H1 (cell line): ENCODE results near the gene CNNM3. TPM values are rescaled to one million over a fixed set of nuclear protein-coding genes. Genes with fewer than 3 reads are reported as not detected.

Experiments used
- CTCF ChIA-PET: fragments of 300-600 bp; sonication (Branson Sonifier 250); formaldehyde crosslinking; loops from one replicate; lab custom pipeline; 2021; ENCODE audit not compliant: partially characterized antibody; lab: Charles Lee
- POLR2A ChIA-PET: fragments of 300-600 bp; sonication (Branson Sonifier 250); formaldehyde crosslinking; loops from one replicate; lab custom pipeline; 2021; ENCODE audit warnings: inconsistent platforms; ENCODE audit not compliant: partially characterized antibody; lab: Charles Lee
- DNase-seq, 2 experiments: peaks; one replicate each; pipeline versions ENCODE4 v3.0.0 to v3.0.0-alpha.2; 2010 to 2022; ENCODE audit warnings: low spot score in 2 of 2, low read depth in 1 of 2, mixed read lengths in 1 of 2
- FAIRE-seq: peaks from 2 replicates; lab custom pipeline; 2011; peaks lifted over from hg19 to GRCh38; lab: Jason Lieb, UNC
- H2AFZ ChIP-seq: 2 replicates; pipeline ENCODE4 v1.8.1; 2012; ENCODE audit warnings: low read length, inconsistent platforms
- H2AK5ac ChIP-seq: 2 replicates; pipeline ENCODE4 v1.6.1; 2013; ENCODE audit warnings: low read depth, low read length
- H2BK120ac ChIP-seq: replicated peaks from 2 replicates; pipeline ENCODE3; 2013; ENCODE audit warnings: low read depth, low read length, inconsistent platforms
- H2BK12ac ChIP-seq: 2 replicates; pipeline ENCODE4 v1.6.1; 2013; ENCODE audit warnings: low read depth, low read length
- H2BK15ac ChIP-seq: 2 replicates; pipeline ENCODE4 v1.6.1; 2013; ENCODE audit warnings: low read length
- H2BK20ac ChIP-seq: 2 replicates; pipeline ENCODE4 v1.6.1; 2013; ENCODE audit warnings: low read length
- H2BK5ac ChIP-seq: 2 replicates; pipeline ENCODE4 v1.6.1; 2013; ENCODE audit warnings: low read depth, low read length
- H3K14ac ChIP-seq: 2 replicates; pipeline ENCODE4 v1.6.1; 2013; ENCODE audit warnings: inconsistent platforms; ENCODE audit not compliant: insufficient read length
- H3K18ac ChIP-seq: 2 replicates; pipeline ENCODE4 v1.6.1; 2013; ENCODE audit warnings: low read length; ENCODE audit errors: extremely low read depth
- H3K23ac ChIP-seq: 2 replicates; pipeline ENCODE4 v1.6.1; 2013; ENCODE audit warnings: inconsistent platforms; ENCODE audit not compliant: insufficient read length
- H3K23me2 ChIP-seq: 2 replicates; pipeline ENCODE4 v1.6.1; 2013; ENCODE audit warnings: low read depth, low read length
- H3K27ac ChIP-seq: 2 replicates; pipeline ENCODE4 v1.6.1; 2011; ENCODE audit warnings: low read depth, low read length, inconsistent platforms
- H3K27me3 ChIP-seq, 4 experiments: replicated peaks in 1 of 4; 1 replicate in 1 of 4; 2 replicates in 3 of 4; pipeline versions ENCODE4 v1.6.1 to v1.8.1; 2011 to 2013; ENCODE audit warnings: low read length in 3 of 4, mild to moderate bottlenecking in 3 of 4, inconsistent platforms in 2 of 4, mixed read lengths in 2 of 4, moderate library complexity in 1 of 4; ENCODE audit not compliant: control insufficient read depth in 3 of 4, insufficient read depth in 3 of 4; ENCODE audit errors: extremely low read depth in 1 of 4
- H3K36me3 ChIP-seq, 4 experiments: 2 replicates each; pipeline versions ENCODE4 v1.6.1 to v1.8.1; 2011 to 2013; ENCODE audit warnings: mild to moderate bottlenecking in 4 of 4, low read length in 3 of 4, moderate library complexity in 2 of 4, control low read depth in 1 of 4, inconsistent platforms in 1 of 4; ENCODE audit not compliant: insufficient read depth in 4 of 4, control insufficient read depth in 2 of 4
- H3K4ac ChIP-seq: replicated peaks from 2 replicates; pipeline ENCODE3; 2013; ENCODE audit warnings: low read length, low read depth, mixed read lengths, inconsistent platforms; ENCODE audit not compliant: insufficient read length
- H3K4me1 ChIP-seq, 4 experiments: replicated peaks in 1 of 4; 1 replicate in 1 of 4; 2 replicates in 3 of 4; pipeline versions ENCODE4 v1.6.1 to v1.8.1; 2011 to 2013; ENCODE audit warnings: low read length in 3 of 4, inconsistent platforms in 2 of 4, mixed read lengths in 1 of 4; ENCODE audit not compliant: insufficient read depth in 4 of 4, control insufficient read depth in 3 of 4
- H3K4me2 ChIP-seq, 2 experiments: 2 replicates each; pipeline versions ENCODE4 v1.6.1 to v1.8.1; 2011 to 2013; ENCODE audit warnings: low read depth in 2 of 2, low read length in 2 of 2, control low read depth in 1 of 2, inconsistent platforms in 1 of 2, mild to moderate bottlenecking in 1 of 2; ENCODE audit not compliant: insufficient read depth in 1 of 2
- H3K4me3 ChIP-seq, 4 experiments: fragments of 200-600, 300-600 bp in 1 of 4; sonication (generic), shearing (Covaris generic), sonication (Bioruptor Twin) in 1 of 4; 2 replicates each; pipeline versions ENCODE4 v1.5.1 to v1.8.1; 2011 to 2016; ENCODE audit warnings: low read length in 4 of 4, low read depth in 3 of 4, control low read depth in 2 of 4, inconsistent platforms in 2 of 4, mild to moderate bottlenecking in 2 of 4, mixed read lengths in 1 of 4, moderate library complexity in 1 of 4; ENCODE audit not compliant: insufficient read depth in 2 of 4; ENCODE audit errors: extremely low read depth in 1 of 4
- H3K56ac ChIP-seq: replicated peaks from 2 replicates; pipeline ENCODE3; 2013; ENCODE audit warnings: low read depth, mild to moderate bottlenecking, mixed read lengths, low read length, inconsistent platforms; ENCODE audit not compliant: insufficient read length
- H3K79me1 ChIP-seq: 2 replicates; pipeline ENCODE4 v1.6.1; 2013; ENCODE audit warnings: low read depth, low read length, control low read depth
- H3K79me2 ChIP-seq, 2 experiments: 2 replicates each; pipeline versions ENCODE4 v1.6.1 to v1.8.1; 2012 to 2013; ENCODE audit warnings: low read length in 2 of 2, mild to moderate bottlenecking in 2 of 2, inconsistent platforms in 1 of 2; ENCODE audit not compliant: insufficient read depth in 2 of 2, control insufficient read depth in 1 of 2
- H3K9ac ChIP-seq, 4 experiments: replicated peaks in 1 of 4; 1 replicate in 1 of 4; 2 replicates in 3 of 4; pipeline versions ENCODE4 v1.6.1 to v1.8.1; 2011 to 2013; ENCODE audit warnings: low read depth in 3 of 4, low read length in 3 of 4, control low read depth in 2 of 4, mild to moderate bottlenecking in 2 of 4, moderate library complexity in 2 of 4, inconsistent platforms in 1 of 4; ENCODE audit errors: extremely low read depth in 1 of 4
- H3K9me3 ChIP-seq, 2 experiments: 2 replicates each; pipeline versions ENCODE4 v1.6.1 to v1.8.1; 2012 to 2013; ENCODE audit warnings: mild to moderate bottlenecking in 2 of 2, moderate library complexity in 2 of 2, control low read depth in 1 of 2, inconsistent platforms in 1 of 2, low read depth in 1 of 2, low read length in 1 of 2, mixed read lengths in 1 of 2; ENCODE audit not compliant: insufficient read depth in 2 of 2
- H4K20me1 ChIP-seq, 2 experiments: replicated peaks in 1 of 2; 2 replicates each; pipeline versions ENCODE3 to v1.8.1; 2011 to 2013; ENCODE audit warnings: inconsistent platforms in 2 of 2, low read length in 2 of 2, mild to moderate bottlenecking in 1 of 2; ENCODE audit not compliant: insufficient read depth in 2 of 2, control insufficient read depth in 1 of 2
- H4K5ac ChIP-seq: 2 replicates; pipeline ENCODE4 v1.6.1; 2013; ENCODE audit warnings: low read length, low read depth, mixed read lengths, inconsistent platforms; ENCODE audit not compliant: insufficient read length
- H4K8ac ChIP-seq: 2 replicates; pipeline ENCODE4 v1.8.0; 2013; ENCODE audit warnings: mild to moderate bottlenecking, moderate library complexity, low read length, inconsistent platforms; ENCODE audit not compliant: insufficient read depth; ENCODE audit errors: extremely low read depth
- H4K91ac ChIP-seq: replicated peaks from 2 replicates; pipeline ENCODE3; 2013; ENCODE audit warnings: low read length, mixed read lengths, inconsistent platforms; ENCODE audit not compliant: insufficient read length
- ASH2L ChIP-seq: fragments of 200-600, 300-600 bp; sonication (generic); IDR thresholded peaks from one replicate; pipeline ENCODE4 v1.7.1; 2017; ENCODE audit warnings: low read length
- BACH1 ChIP-seq: IDR thresholded peaks from 2 replicates; pipeline ENCODE4 v1.6.1; 2012; ENCODE audit warnings: low read length, improper control_type of control experiment
- CTCF ChIP-seq, 3 experiments: IDR thresholded peaks; 1 replicate in 2 of 3; 2 replicates in 1 of 3; pipeline versions ENCODE4 v1.5.1 to v1.6.1; 2011; ENCODE audit warnings: low read length in 3 of 3, mild to moderate bottlenecking in 3 of 3, inconsistent platforms in 2 of 3, low read depth in 1 of 3, moderate library complexity in 1 of 3; ENCODE audit not compliant: insufficient read depth in 1 of 3; ENCODE audit errors: control extremely low read depth in 1 of 3
- GABPA ChIP-seq: IDR thresholded peaks from 2 replicates; pipeline ENCODE4 v1.6.1; 2011; ENCODE audit warnings: mild to moderate bottlenecking, low read length, moderate library complexity, borderline replicate concordance; ENCODE audit not compliant: insufficient read depth
- KDM5A ChIP-seq: fragments of 200-600 bp; IDR thresholded peaks from 2 replicates; pipeline ENCODE4 v1.7.1; 2012; ENCODE audit warnings: mild to moderate bottlenecking, low read length, inconsistent platforms, mixed read lengths
- MAX ChIP-seq: IDR thresholded peaks from 2 replicates; pipeline ENCODE4 v1.6.1; 2012; ENCODE audit warnings: inconsistent platforms
- NANOG ChIP-seq: IDR thresholded peaks from 2 replicates; pipeline ENCODE4 v1.6.1; 2011; ENCODE audit warnings: low read length, low read depth, mild to moderate bottlenecking, inconsistent platforms; ENCODE audit not compliant: insufficient read depth, poor library complexity, severe bottlenecking
- NRF1 ChIP-seq: IDR thresholded peaks from 2 replicates; pipeline ENCODE4 v1.6.1; 2011; ENCODE audit warnings: mild to moderate bottlenecking, low read depth, low read length, improper control_type of control experiment
- TBP ChIP-seq: IDR thresholded peaks from 2 replicates; pipeline ENCODE4 v1.6.1; 2011; ENCODE audit warnings: low read depth, low read length, improper control_type of control experiment
- TCF12 ChIP-seq: IDR thresholded peaks from 2 replicates; pipeline ENCODE4 v1.6.1; 2011; ENCODE audit warnings: low read depth, mild to moderate bottlenecking, low read length
- TEAD4 ChIP-seq: IDR thresholded peaks from 2 replicates; pipeline ENCODE4 v1.6.1; 2012; ENCODE audit warnings: low read depth, low read length, inconsistent platforms, mixed read lengths
- WGBS, 2 experiments: shearing (Covaris generic) in 1 of 2; methylation state at CpG; one replicate each; pipeline versions ENCODE4 v1.1.6 to v1.1.7; 2013 to 2015; ENCODE audit warnings: low lambda C conversion rate in 2 of 2, mixed read lengths in 2 of 2, inconsistent platforms in 1 of 2, low coverage in 1 of 2, missing lambda C conversion rate in 1 of 2; ENCODE audit not compliant: insufficient replicate concordance in 2 of 2, insufficient coverage in 1 of 2, insufficient read length in 1 of 2; ENCODE audit errors: extremely low coverage in 1 of 2, missing lambda C conversion rate in 1 of 2; 5-methylcytosine and 5-hydroxymethylcytosine counted together
- polyA plus RNA-seq, 7 experiments: library from polyadenylated mRNA; depleted of rRNA in 3 of 7; stranded (reverse) in 5 of 7; unstranded in 2 of 7; fragments of >200 nt in 5 of 7; fragments of 200-250 nt in 2 of 7; gene quantifications; 1 replicate in 5 of 7; 2 replicates in 1 of 7; 4 replicates in 1 of 7; pipeline versions ENCODE4 v1.2.1 to v1.2.3, GENCODE V29; 2011 to 2013; ENCODE audit warnings: missing spikeins in 2 of 7, mixed read lengths in 2 of 7
- total RNA-seq: library from RNA; stranded (reverse); fragmentation: NEBNext Ultra II Directional; extraction: Animal tissue kit (Norgen Biotek cat#: 25700); gene quantifications from 2 replicates; pipeline ENCODE4 v1.2.1, GENCODE V29; 2021

The CNNM3 gene
- total and polyA plus RNA-seq, 2 of the 8 experiments (the other 6 are each of a cell fraction or from before 2014, with no cell fraction given): 29.1 to 29.2 TPM

- H4K8ac ChIP-seq: no peak overlapping the region
- H3K14ac ChIP-seq: no peak overlapping the region
- no peak overlapping the region for H2BK15ac ChIP-seq
- peaks cover 14% of the 10 kb centered on the region for H3K23me2 ChIP-seq
- DNase-seq: no peak
- no peak overlapping the region; a peak in 1 of 4 replicates for H3K4me2 ChIP-seq
- H3K9me3 ChIP-seq: no peaks in the 10 kb centered on the region
- H3K18ac ChIP-seq: no peak overlapping the region
- no peak overlapping the region for H4K91ac ChIP-seq
- no peak for FAIRE-seq
- H3K4ac ChIP-seq: no peak overlapping the region
- H3K79me2 ChIP-seq: peaks cover 4 to 36% of the 10 kb centered on the region in 2 experiments
- H3K36me3 ChIP-seq: peaks cover 30 to 55% (median 45%) of the 10 kb centered on the region in 4 experiments
- peaks cover 16% of the 10 kb centered on the region for H3K79me1 ChIP-seq
- 0 out of 2 replicates have a peak overlapping the region, but pooled peaks have one; percentile 45 for H3K27ac ChIP-seq
- ChIA-PET POLR2A (interaction anchor here (0.7 to 4.2 kb wide), 7 partner anchors 8 to 93 kb away, joined by 3 to 49 read pairs (median 3); partner anchors contain the start of gene ANKRD39), CTCF (interaction anchor here (1.4 to 6.1 kb wide), 7 partner anchors 8 to 95 kb away, joined by 3 to 47 read pairs (median 5); partner anchors contain the start of genes ANKRD39 and CNNM3)
- 97% methylated on average over 6 of the region's 8 CpGs; no CpG with 5 or more reads in 1 of the 2 experiments for WGBS, 2 experiments
- H3K9ac ChIP-seq: peak overlapping the region in 2 of 4 experiments; percentile 8 to 15; a peak in 2 of 7 replicates
- H2BK12ac ChIP-seq: no peak overlapping the region
- no peak overlapping the region for H2AFZ ChIP-seq
- peaks cover 9 to 23% of the 10 kb centered on the region in 2 experiments for H4K20me1 ChIP-seq
- H3K4me1 ChIP-seq: peaks cover 2 to 19% (median 14%) of the 10 kb centered on the region in 4 experiments
- no peak overlapping the region for H2AK5ac ChIP-seq
- no peak overlapping the region for H3K56ac ChIP-seq
- no peak overlapping the region for H2BK20ac ChIP-seq
- no peak overlapping the region for H3K23ac ChIP-seq
- no peak overlapping the region for H2BK120ac ChIP-seq
- H3K4me3 ChIP-seq: no peak overlapping the region
- H4K5ac ChIP-seq: no peak overlapping the region
- peaks cover 0 to 3% (median 0%) of the 10 kb centered on the region in 4 experiments; a peak in 2 of 7 replicates for H3K27me3 ChIP-seq
- 0 out of 2 replicates have a peak overlapping the region, but pooled peaks have one; percentile 52 for H2BK5ac ChIP-seq
- TF ChIP-seq MAX: no peak
- no peak for TF ChIP-seq BACH1
- TF ChIP-seq TCF12: no peak
- no peak for TF ChIP-seq GABPA
- no peak for TF ChIP-seq KDM5A
- no peak for TF ChIP-seq NANOG
- no peak for TF ChIP-seq TEAD4
- no peak for TF ChIP-seq CTCF (IDR thresholded peaks at IDR 0.05; ENCODE audit: control extremely low read depth in 1 of 3, insufficient read depth in 1 of 3, low read depth in 1 of 3, low read length in 3 of 3)
- no peak for TF ChIP-seq ASH2L
- TF ChIP-seq NRF1: no peak
- no peak for TF ChIP-seq TBP
Measured at GRCh38 chr2:96866586-96866985, 50.5 kb downstream of the CNNM3 start.
